ENCODE data around the gene PROCA1. TPM values are rescaled to one million over a fixed set of nuclear protein-coding genes. Genes with fewer than 3 reads are reported as not detected.

PROCA1 gene
- total and polyA plus RNA-seq, 2 of the 13 experiments (the other 11 are each of a cell fraction or from before 2014, with no cell fraction given): 0.73 to 1.5 TPM

DNA sequence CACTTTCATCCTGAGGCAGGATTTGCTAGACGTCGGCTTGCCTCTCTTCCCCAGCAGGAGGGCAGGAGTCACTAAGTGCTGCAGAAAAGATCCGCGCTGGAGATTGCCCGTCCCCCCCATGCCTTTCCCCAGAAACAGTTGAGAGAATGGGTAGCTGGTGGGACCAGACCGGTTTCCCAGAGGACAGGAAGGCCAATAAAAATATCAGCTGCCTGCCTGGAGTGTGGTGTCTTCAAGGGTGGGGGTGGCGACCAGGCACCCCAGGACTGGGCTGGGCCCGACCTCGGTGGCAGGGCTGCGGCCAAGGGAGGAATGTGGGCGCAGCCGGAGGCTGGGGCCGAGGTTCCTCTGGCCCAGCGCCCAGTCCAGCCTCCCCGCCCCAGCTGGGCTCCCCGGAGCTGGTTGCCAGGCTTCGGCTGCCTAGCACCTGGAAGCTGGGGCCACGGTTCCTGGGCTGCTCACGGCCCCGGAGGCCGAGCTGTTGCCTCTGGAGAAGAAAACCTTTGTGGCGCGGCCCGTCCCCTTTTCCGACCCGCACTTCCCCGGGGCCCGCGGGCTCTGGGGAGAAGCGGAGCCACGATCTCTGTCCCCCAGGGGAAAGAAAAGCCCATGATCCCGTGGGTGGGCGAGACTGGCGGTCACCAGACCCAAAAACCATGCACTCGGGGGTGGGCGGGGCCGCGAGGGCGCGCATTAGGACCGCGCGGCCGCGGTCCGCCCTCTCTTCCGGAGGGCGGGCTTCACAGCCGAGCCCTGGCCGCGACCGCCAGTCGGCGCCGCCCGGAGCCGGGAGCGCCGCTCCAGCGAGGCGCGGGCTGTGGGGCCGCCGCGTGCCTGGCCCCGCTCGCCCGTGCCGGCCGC lies 31.8 kb upstream of the PROCA1 start, which contains the start of gene TRAF4 (continued):
- TF ChIP-seq, protein P1, sequence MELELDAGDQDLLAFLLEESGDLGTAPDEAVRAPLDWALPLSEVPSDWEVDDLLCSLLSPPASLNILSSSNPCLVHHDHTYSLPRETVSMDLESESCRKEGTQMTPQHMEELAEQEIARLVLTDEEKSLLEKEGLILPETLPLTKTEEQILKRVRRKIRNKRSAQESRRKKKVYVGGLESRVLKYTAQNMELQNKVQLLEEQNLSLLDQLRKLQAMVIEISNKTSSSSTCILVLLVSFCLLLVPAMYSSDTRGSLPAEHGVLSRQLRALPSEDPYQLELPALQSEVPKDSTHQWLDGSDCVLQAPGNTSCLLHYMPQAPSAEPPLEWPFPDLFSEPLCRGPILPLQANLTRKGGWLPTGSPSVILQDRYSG (CRISPR knock-in tag; IDR thresholded peaks at IDR 0.05): no peak
- TF ChIP-seq, protein P2, sequence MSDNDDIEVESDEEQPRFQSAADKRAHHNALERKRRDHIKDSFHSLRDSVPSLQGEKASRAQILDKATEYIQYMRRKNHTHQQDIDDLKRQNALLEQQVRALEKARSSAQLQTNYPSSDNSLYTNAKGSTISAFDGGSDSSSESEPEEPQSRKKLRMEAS (IDR thresholded peaks at IDR 0.05): 0 out of 2 replicates have a peak, but pooled peaks have one; percentile 62
- TF ChIP-seq ZNF724P (CRISPR knock-in tag; IDR thresholded peaks at IDR 0.05; ENCODE audit: borderline replicate concordance): 0 out of 2 replicates have a peak, but pooled peaks have one; percentile 5
- TF ChIP-seq KAT2B (IDR thresholded peaks at IDR 0.05; ENCODE audit: borderline replicate concordance, low read depth, low read length): no peak
- no peak; the same call in 1 of the 2 replicates for TF ChIP-seq ZNF296 (CRISPR knock-in tag; conservative IDR thresholded peaks at IDR 0.05)
- TF ChIP-seq GATA4 (IDR thresholded peaks at IDR 0.05; ENCODE audit: borderline replicate concordance, low read depth): 0 out of 2 replicates have a peak, but pooled peaks have one; percentile 19
- no peak for TF ChIP-seq ZNF224 (CRISPR knock-in tag; IDR thresholded peaks at IDR 0.05)
- peak; percentile 62; the same call in 1 of the 2 replicates for TF ChIP-seq NFKB2 (CRISPR knock-in tag; IDR thresholded peaks at IDR 0.05; ENCODE audit: borderline replicate concordance)
- TF ChIP-seq TEF (CRISPR knock-in tag; IDR thresholded peaks at IDR 0.05): peak; percentile 68; the same call in 1 of the 2 replicates
- no peak for TF ChIP-seq ZUFSP (CRISPR knock-in tag; IDR thresholded peaks at IDR 0.05; ENCODE audit: borderline replicate concordance)
- TF ChIP-seq, protein P3, sequence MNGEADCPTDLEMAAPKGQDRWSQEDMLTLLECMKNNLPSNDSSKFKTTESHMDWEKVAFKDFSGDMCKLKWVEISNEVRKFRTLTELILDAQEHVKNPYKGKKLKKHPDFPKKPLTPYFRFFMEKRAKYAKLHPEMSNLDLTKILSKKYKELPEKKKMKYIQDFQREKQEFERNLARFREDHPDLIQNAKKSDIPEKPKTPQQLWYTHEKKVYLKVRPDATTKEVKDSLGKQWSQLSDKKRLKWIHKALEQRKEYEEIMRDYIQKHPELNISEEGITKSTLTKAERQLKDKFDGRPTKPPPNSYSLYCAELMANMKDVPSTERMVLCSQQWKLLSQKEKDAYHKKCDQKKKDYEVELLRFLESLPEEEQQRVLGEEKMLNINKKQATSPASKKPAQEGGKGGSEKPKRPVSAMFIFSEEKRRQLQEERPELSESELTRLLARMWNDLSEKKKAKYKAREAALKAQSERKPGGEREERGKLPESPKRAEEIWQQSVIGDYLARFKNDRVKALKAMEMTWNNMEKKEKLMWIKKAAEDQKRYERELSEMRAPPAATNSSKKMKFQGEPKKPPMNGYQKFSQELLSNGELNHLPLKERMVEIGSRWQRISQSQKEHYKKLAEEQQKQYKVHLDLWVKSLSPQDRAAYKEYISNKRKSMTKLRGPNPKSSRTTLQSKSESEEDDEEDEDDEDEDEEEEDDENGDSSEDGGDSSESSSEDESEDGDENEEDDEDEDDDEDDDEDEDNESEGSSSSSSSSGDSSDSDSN (CRISPR knock-in tag; IDR thresholded peaks at IDR 0.05): peak; percentile 81
- TF ChIP-seq ZNF552 (CRISPR knock-in tag; IDR thresholded peaks at IDR 0.05; ENCODE audit: borderline replicate concordance): no peak
- TF ChIP-seq, protein P4, sequence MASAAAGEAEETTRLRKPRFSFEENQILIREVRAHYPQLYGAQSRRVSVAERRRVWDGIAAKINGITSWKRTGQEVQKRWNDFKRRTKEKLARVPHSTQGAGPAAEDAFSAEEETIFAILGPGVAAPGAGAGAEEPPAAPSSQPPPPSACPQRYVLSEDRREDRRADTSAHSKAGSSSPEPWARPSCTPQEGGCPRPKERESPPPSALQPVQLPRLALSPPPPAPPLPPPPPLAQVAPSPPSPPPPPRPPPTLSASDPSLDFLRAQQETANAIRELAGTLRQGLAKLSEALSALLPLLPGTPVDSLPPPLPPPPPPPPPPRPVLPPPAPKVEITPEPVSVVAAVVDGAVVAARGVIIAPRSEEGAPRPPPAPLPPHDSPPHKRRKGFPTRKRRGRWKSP (CRISPR knock-in tag; IDR thresholded peaks at IDR 0.05): peak; percentile 58; the same call in 1 of the 2 replicates
- 0 out of 2 replicates have a peak, but pooled peaks have one; percentile 12 for TF ChIP-seq ZNF792 (CRISPR knock-in tag; IDR thresholded peaks at IDR 0.05)
- TF ChIP-seq ZNF563 (CRISPR knock-in tag; IDR thresholded peaks at IDR 0.05): 0 out of 2 replicates have a peak, but pooled peaks have one; percentile 14
- TF ChIP-seq, protein P5, sequence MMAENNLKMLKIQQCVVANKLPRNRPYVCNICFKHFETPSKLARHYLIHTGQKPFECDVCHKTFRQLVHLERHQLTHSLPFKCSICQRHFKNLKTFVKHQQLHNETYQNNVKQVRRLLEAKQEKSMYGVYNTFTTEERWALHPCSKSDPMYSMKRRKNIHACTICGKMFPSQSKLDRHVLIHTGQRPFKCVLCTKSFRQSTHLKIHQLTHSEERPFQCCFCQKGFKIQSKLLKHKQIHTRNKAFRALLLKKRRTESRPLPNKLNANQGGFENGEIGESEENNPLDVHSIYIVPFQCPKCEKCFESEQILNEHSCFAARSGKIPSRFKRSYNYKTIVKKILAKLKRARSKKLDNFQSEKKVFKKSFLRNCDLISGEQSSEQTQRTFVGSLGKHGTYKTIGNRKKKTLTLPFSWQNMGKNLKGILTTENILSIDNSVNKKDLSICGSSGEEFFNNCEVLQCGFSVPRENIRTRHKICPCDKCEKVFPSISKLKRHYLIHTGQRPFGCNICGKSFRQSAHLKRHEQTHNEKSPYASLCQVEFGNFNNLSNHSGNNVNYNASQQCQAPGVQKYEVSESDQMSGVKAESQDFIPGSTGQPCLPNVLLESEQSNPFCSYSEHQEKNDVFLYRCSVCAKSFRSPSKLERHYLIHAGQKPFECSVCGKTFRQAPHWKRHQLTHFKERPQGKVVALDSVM (CRISPR knock-in tag; IDR thresholded peaks at IDR 0.05): peak; percentile 66

All from HepG2 (cell line).